MCF 10A (cell line): ENCODE data around the gene SLC38A10. TPM values are rescaled to one million over a fixed set of nuclear protein-coding genes. Genes with fewer than 3 reads are reported as not detected.

Source experiments
- BruUV-seq: library from RNA; stranded (reverse); fragments of 400-500 nt; replicated peaks from 2 replicates; lab custom pipeline; 2021; lab: Mats Ljungman, UMichigan
- CTCF ChIA-PET: fragments of 300-600 bp; sonication (Branson Sonifier 250); formaldehyde crosslinking; extraction: SDS; loops from one replicate; lab custom pipeline; 2021; ENCODE audit warnings: antibody characterized with exemption, inconsistent platforms; lab: Yijun Ruan, JAX
- POLR2A ChIA-PET: fragments of 300-600, 350-650 bp; sonication (Branson Sonifier 250); formaldehyde crosslinking; extraction: SDS; loops from one replicate; lab custom pipeline; 2020; ENCODE audit warnings: antibody characterized with exemption, inconsistent platforms; lab: Yijun Ruan, JAX
- DNase-seq: peaks from one replicate; pipeline ENCODE4 v3.0.0-alpha.2; 2018; ENCODE audit not compliant: unreplicated experiment
- H3K27ac Mint-ChIP-seq: one replicate; pipeline ENCODE4 v1.8.0; 2022; ENCODE audit warnings: mild to moderate bottlenecking, low read depth, mixed read lengths; ENCODE audit not compliant: unreplicated experiment
- H3K27me3 Mint-ChIP-seq: one replicate; pipeline ENCODE4 v1.8.0; 2022; ENCODE audit warnings: mixed read lengths; ENCODE audit not compliant: insufficient read depth, unreplicated experiment
- H3K36me3 Mint-ChIP-seq: one replicate; pipeline ENCODE4 v1.8.0; 2022; ENCODE audit warnings: mild to moderate bottlenecking, moderate library complexity, mixed read lengths; ENCODE audit not compliant: insufficient read depth, unreplicated experiment
- H3K4me1 Mint-ChIP-seq: one replicate; pipeline ENCODE4 v1.8.0; 2022; ENCODE audit warnings: mixed read lengths; ENCODE audit not compliant: insufficient read depth, unreplicated experiment
- H3K4me3 Mint-ChIP-seq: one replicate; pipeline ENCODE4 v1.8.0; 2022; ENCODE audit warnings: mild to moderate bottlenecking, moderate library complexity, mixed read lengths; ENCODE audit not compliant: unreplicated experiment
- H3K9me3 Mint-ChIP-seq: one replicate; pipeline ENCODE4 v1.8.0; 2022; ENCODE audit warnings: mixed read lengths; ENCODE audit not compliant: unreplicated experiment
- CTCF ChIP-seq: fragments of 200-600 bp; IDR thresholded peaks from one replicate; pipeline ENCODE4 v1.8.0; 2022; ENCODE audit warnings: antibody characterized with exemption, mild to moderate bottlenecking; ENCODE audit not compliant: unreplicated experiment
- intact Hi-C: fragments of 100-400 bp; cut with micrococcal nuclease; formaldehyde crosslinking; loops from 2 replicates; pipeline ENCODE4 v1.14.1; 2022
- total RNA-seq: library from RNA; stranded (reverse); gene quantifications from 2 replicates; pipeline ENCODE4 v1.2.3, GENCODE V29; 2022

The SLC38A10 gene
- total RNA-seq, 1 experiment from 2014 or later, result 98.2 TPM

- DNase-seq, result peak; percentile 45
- Mint-ChIP-seq H3K27me3 (no peaks in the 10 kb centered on the region), H3K4me1 (no peaks in the 10 kb centered on the region), H3K36me3 (peaks cover 22% of the 10 kb centered on the region), H3K27ac (no peak overlapping the region), H3K9me3 (no peaks in the 10 kb centered on the region), H3K4me3 (no peak overlapping the region)
- ChIA-PET CTCF (interaction anchor here (0.6 to 3.0 kb wide), 24 partner anchors 9 to 403 kb away, joined by 3 to 29 read pairs (median 4); partner anchors contain the start of genes BAHCC1, NDUFAF8 and TEPSIN), POLR2A (interaction anchor here (0.7 to 1.2 kb wide), 7 partner anchors 14 to 259 kb away, joined by 3 to 5 read pairs (median 4); partner anchors contain the start of genes ACTG1, NDUFAF8 and TEPSIN)
- TF ChIP-seq CTCF, result peak; percentile 72
- no TSS peak for BruUV-seq
- intact Hi-C loops, result loop anchor here (1.0 to 2.0 kb wide), 2 partner anchors 141 to 231 kb away; partner anchors contain the start of gene BAHCC1
Observed at GRCh38 chr17:81253358-81254131, 41.6 kb downstream of the SLC38A10 start.

DNA sequence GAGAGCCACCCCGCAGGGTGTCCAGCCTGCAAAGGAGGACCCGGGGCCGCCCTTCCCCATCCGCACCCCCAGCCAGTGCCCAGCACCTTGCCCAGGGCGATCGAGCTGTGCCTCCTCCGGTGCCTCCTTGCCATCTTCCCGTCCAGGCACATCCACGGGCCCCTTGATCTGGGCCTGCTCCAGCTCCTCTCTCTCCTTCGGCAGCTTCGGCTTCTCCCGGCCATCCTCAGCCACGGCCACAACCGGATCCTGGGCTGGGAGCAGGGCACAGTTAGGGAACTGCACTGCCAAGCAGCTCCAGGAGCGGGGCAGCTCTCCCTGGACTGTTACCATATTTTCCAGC is 42.1 kb downstream of the SLC38A10 start:
- Mint-ChIP-seq H3K27me3 (no peaks in the 10 kb centered on the region), H3K9me3 (no peaks in the 10 kb centered on the region), H3K36me3 (peaks cover 22% of the 10 kb centered on the region), H3K4me3 (no peak overlapping the region), H3K4me1 (no peaks in the 10 kb centered on the region), H3K27ac (no peak overlapping the region)
- intact Hi-C loops, result loop anchor here (1.0 to 2.0 kb wide), 2 partner anchors 142 to 231 kb away; partner anchors contain the start of gene BAHCC1
- TF ChIP-seq CTCF, result no peak
- ChIA-PET CTCF (interaction anchor here (0.6 to 3.0 kb wide), 17 partner anchors 9 to 402 kb away, joined by 3 to 29 read pairs (median 4); partner anchors contain the start of genes BAHCC1, NDUFAF8 and TEPSIN), POLR2A (interaction anchor here (0.7 to 1.2 kb wide), 5 partner anchors 14 to 259 kb away, joined by 3 to 4 read pairs (median 3); partner anchors contain the start of genes ACTG1, NDUFAF8 and TEPSIN)
- DNase-seq, result no peak
- no TSS peak for BruUV-seq

- ChIA-PET POLR2A (interaction anchor here (0.7 to 1.2 kb wide), 5 partner anchors 13 to 260 kb away, joined by 3 to 4 read pairs (median 3); partner anchors contain the start of genes ACTG1, NDUFAF8 and TEPSIN), CTCF (interaction anchor here (0.6 to 3.0 kb wide), 14 partner anchors 10 to 400 kb away, joined by 3 to 29 read pairs (median 4); partner anchors contain the start of genes NDUFAF8 and TEPSIN)
- no peaks in the 10 kb centered on the region for H3K9me3 Mint-ChIP-seq
- H3K36me3 Mint-ChIP-seq, result peaks cover 24% of the 10 kb centered on the region
- H3K27ac Mint-ChIP-seq, result no peak overlapping the region
- TSS peak; percentile 54 for BruUV-seq
- DNase-seq, result no peak
- intact Hi-C loops, result loop anchor here (2.0 kb wide), 1 partner anchor 142 kb away; the partner anchor contains the start of gene BAHCC1
- H3K4me3 Mint-ChIP-seq, result no peak overlapping the region
- TF ChIP-seq CTCF, result no peak
- H3K27me3 Mint-ChIP-seq, result no peaks in the 10 kb centered on the region
- H3K4me1 Mint-ChIP-seq, result no peaks in the 10 kb centered on the region
Observed at GRCh38 chr17:81252326-81252986, 42.7 kb downstream of the SLC38A10 start.
